Natural killer cell (primary cell): ENCODE data around the gene IRGQ. TPM values are rescaled to one million over a fixed set of nuclear protein-coding genes. Genes with fewer than 3 reads are reported as not detected.

Source experiments
- ATAC-seq, 3 donors: fragments of 150-1000 bp in 2 of 3; fragments of 200-7000 bp in 1 of 3; cut with Tn5 transposase; 1 replicate in 1 of 3; 2 replicates in 2 of 3; pipeline ENCODE4 v1.10.0; 2021; ENCODE audit warnings: mild to moderate bottlenecking in 2 of 3, moderate library complexity in 2 of 3
- DNase-seq, 2 donors: peaks; one replicate each; pipeline versions ENCODE4 v3.0.0 to v3.0.0-alpha.2; 2013 to 2021; ENCODE audit warnings: mixed read lengths in 1 of 2
- H3K27ac ChIP-seq: one replicate; pipeline ENCODE4 v1.5.1; 2013; ENCODE audit warnings: mild to moderate bottlenecking, low read length
- H3K27me3 ChIP-seq: one replicate; pipeline ENCODE4 v1.6.1; 2013; ENCODE audit warnings: low read length; ENCODE audit not compliant: control insufficient read depth, insufficient read depth
- H3K36me3 ChIP-seq: one replicate; pipeline ENCODE4 v1.6.1; 2013; ENCODE audit warnings: low read length; ENCODE audit not compliant: control insufficient read depth, insufficient read depth
- H3K4me1 ChIP-seq: one replicate; pipeline ENCODE4 v1.6.1; 2013; ENCODE audit warnings: low read length; ENCODE audit not compliant: control insufficient read depth, insufficient read depth
- H3K4me3 ChIP-seq: one replicate; pipeline ENCODE4 v1.5.1; 2013; ENCODE audit warnings: low read length
- H3K9me3 ChIP-seq: one replicate; pipeline ENCODE4 v1.6.1; 2013; ENCODE audit warnings: low read length; ENCODE audit not compliant: control insufficient read depth, insufficient read depth
- H3K27ac Mint-ChIP-seq, 2 donors: one replicate each; pipeline ENCODE4 v1.8.0; 2022; ENCODE audit warnings: mild to moderate bottlenecking in 2 of 2, mixed read lengths in 2 of 2, moderate library complexity in 1 of 2
- H3K27me3 Mint-ChIP-seq, 2 donors: one replicate each; pipeline ENCODE4 v1.8.0; 2022; ENCODE audit warnings: low read depth in 2 of 2, mixed read lengths in 2 of 2
- H3K36me3 Mint-ChIP-seq: one replicate; pipeline ENCODE4 v1.8.0; 2022; ENCODE audit warnings: mixed read lengths
- H3K4me1 Mint-ChIP-seq, 2 donors: one replicate each; pipeline ENCODE4 v1.8.0; 2022; ENCODE audit warnings: mixed read lengths in 2 of 2
- H3K4me3 Mint-ChIP-seq: one replicate; pipeline ENCODE4 v1.8.0; 2022; ENCODE audit warnings: mild to moderate bottlenecking, moderate library complexity, mixed read lengths
- H3K9me3 Mint-ChIP-seq, 2 donors: one replicate each; pipeline ENCODE4 v1.8.0; 2022; ENCODE audit warnings: mixed read lengths in 2 of 2
- WGBS: methylation state at CpG from one replicate; pipeline ENCODE4 v1.1.7; 2013; ENCODE audit warnings: missing lambda C conversion rate; ENCODE audit not compliant: insufficient coverage; 5-methylcytosine and 5-hydroxymethylcytosine counted together
- intact Hi-C: fragments of 100-400 bp; cut with micrococcal nuclease; formaldehyde crosslinking; loops from one replicate; pipeline ENCODE4 v1.14.2; 2022
- total RNA-seq, 4 donors: library from RNA; stranded (reverse); fragments of 120-200 nt in 1 of 4; gene quantifications; one replicate each; pipeline versions ENCODE4 v1.2.3 to v1.2.4, GENCODE V29; 2013 to 2022
- TF ChIP-seq, protein P1 (sequence below): fragments of 200-600 bp; IDR thresholded peaks from one replicate; pipeline ENCODE4 v1.8.0; 2022; ENCODE audit warnings: antibody characterized with exemption

Gene IRGQ
- total RNA-seq, 3 donors from 2014 or later (not counting 1 experiment from before 2014, with no cell fraction given) = 28.5 to 43.7 (median 32.2) TPM

DNA sequence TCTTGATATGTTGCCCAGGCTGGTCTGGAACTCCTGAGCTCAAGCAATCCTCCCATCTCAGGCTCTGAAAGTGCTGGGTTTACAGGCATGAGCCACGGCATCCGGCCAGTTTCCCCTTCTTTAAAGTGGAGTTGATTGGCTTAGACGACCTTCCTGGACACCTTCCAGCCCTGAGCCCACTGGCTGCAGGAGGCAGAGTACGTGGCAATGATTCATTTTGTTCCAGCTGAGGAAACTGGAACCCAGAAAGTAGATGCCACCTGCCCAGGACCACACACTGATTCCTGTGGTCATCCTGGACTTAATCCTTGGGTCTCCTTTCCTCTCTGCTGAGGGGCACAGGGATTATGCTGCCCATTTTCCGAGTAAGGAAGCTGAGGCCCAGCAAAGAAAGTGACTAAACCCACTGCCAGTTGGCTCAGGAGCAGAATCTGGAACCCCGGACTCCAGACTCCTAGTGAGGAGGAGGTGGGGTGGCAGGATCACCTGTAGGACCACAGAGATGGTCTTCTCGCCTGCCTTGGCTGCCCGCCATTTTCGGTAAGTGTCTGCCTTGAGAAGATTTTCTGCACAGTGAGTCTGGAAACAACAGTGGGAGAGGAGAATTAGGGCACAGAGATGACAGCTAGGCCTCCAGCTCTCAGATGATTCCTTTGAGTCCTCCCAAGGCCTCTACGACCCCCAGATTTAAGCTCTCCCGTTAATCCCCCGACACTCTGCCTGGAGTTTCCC lies 21.3 kb downstream of the IRGQ start:
- WGBS = 48% methylated on average over 12 of the region's 12 CpGs
- Histone ChIP-seq H3K36me3 (peaks cover 5% of the 10 kb centered on the region), H3K4me1 (peaks cover 22% of the 10 kb centered on the region), H3K27ac (peak overlapping the region; percentile 84), H3K9me3 (no peaks in the 10 kb centered on the region), H3K4me3 (peak overlapping the region; percentile 75), H3K27me3 (no peaks in the 10 kb centered on the region)
- H3K4me1 Mint-ChIP-seq = peaks cover 34 to 40% of the 10 kb centered on the region in 2 donors
- intact Hi-C loops = loop anchor here (1.0 kb wide), 1 partner anchor 22 kb away; the partner anchor contains the start of genes IRGQ and ZNF576
- no peak for DNase-seq
- H3K27ac Mint-ChIP-seq = peak overlapping the region; percentile 97 to 100
- peaks cover 0 to 6% of the 10 kb centered on the region in 2 donors for H3K27me3 Mint-ChIP-seq
- H3K4me3 Mint-ChIP-seq = peak overlapping the region; percentile 96
- TF ChIP-seq, protein P1, sequence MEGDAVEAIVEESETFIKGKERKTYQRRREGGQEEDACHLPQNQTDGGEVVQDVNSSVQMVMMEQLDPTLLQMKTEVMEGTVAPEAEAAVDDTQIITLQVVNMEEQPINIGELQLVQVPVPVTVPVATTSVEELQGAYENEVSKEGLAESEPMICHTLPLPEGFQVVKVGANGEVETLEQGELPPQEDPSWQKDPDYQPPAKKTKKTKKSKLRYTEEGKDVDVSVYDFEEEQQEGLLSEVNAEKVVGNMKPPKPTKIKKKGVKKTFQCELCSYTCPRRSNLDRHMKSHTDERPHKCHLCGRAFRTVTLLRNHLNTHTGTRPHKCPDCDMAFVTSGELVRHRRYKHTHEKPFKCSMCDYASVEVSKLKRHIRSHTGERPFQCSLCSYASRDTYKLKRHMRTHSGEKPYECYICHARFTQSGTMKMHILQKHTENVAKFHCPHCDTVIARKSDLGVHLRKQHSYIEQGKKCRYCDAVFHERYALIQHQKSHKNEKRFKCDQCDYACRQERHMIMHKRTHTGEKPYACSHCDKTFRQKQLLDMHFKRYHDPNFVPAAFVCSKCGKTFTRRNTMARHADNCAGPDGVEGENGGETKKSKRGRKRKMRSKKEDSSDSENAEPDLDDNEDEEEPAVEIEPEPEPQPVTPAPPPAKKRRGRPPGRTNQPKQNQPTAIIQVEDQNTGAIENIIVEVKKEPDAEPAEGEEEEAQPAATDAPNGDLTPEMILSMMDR = no peak
- no peaks in the 10 kb centered on the region for H3K36me3 Mint-ChIP-seq
- ATAC-seq = no peak
- H3K9me3 Mint-ChIP-seq = no peaks in the 10 kb centered on the region

DNA sequence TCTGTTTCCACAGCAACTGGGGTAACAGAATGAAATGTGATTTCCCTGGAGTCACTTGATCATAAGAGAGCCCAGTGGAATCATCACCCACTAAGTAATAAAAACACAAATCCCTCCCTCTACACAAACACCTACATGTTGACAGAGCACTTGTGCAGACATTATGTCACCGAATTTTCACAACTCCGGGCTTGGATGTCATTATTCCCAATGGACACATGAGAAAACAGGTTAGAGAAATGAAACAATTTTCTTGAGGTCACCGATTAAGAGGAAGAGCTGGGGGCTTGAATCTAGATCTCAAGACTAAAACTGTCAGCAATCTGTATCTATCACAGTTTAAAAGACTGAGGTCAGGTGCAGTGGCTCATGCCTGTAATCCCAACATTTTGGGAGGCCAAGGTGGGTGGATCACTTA lies 23.8 kb downstream of the IRGQ start:
- no peak overlapping the region for H3K27ac ChIP-seq
- WGBS = 97% methylated on average over 3 of the region's 3 CpGs
- intact Hi-C loops = no loop called here
- Mint-ChIP-seq H3K27ac (peak overlapping the region; percentile 62 to 74), H3K4me1 (peaks cover 32 to 40% of the 10 kb centered on the region in 2 donors), H3K9me3 (no peaks in the 10 kb centered on the region), H3K27me3 (no peaks in the 10 kb centered on the region), H3K36me3 (no peaks in the 10 kb centered on the region), H3K4me3 (no peak overlapping the region)
- DNase-seq (no peak), ATAC-seq (no peak)
- H3K4me3 ChIP-seq = no peak overlapping the region
- no peaks in the 10 kb centered on the region for H3K27me3 ChIP-seq
- no peaks in the 10 kb centered on the region for H3K9me3 ChIP-seq
- TF ChIP-seq, protein P1 = no peak
- H3K4me1 ChIP-seq = peaks cover 22% of the 10 kb centered on the region
- peaks cover 5% of the 10 kb centered on the region for H3K36me3 ChIP-seq

DNA sequence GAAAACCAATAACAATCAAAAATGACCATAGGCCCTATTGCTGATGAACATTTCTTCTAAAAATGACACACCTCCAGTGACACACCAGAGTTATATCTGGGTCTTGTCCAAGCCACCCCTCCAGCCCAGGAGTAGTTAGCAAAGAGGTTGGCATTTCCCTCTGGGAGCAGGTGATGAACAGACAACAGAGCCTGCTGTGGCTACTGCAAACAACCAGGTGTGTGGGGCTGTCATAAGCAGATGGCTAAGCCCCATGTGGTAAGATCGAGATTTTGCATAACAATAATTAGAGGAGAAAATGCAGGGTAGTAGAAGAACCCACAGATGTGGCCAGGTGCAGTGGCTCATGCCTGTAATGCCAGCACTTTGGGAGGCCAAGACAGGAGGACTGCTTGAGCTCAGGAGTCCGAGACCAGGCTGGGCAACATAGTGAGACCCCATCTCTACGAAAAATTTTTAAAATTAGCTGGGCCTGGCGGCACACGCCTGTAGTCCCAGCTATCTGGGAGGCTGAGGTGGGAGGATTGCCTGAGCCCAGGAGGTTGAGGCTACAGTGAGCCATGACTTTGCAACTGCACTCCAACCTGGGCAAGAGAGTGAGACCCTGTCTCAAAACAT lies 25.7 kb downstream of the IRGQ start:
- H3K27ac ChIP-seq = no peak overlapping the region
- no peaks in the 10 kb centered on the region for H3K9me3 Mint-ChIP-seq

More for the DNA sequence above, 25.7 kb downstream of the IRGQ start:
- peaks cover 5% of the 10 kb centered on the region for H3K36me3 ChIP-seq
- no peaks in the 10 kb centered on the region for H3K27me3 Mint-ChIP-seq
- H3K9me3 ChIP-seq = no peaks in the 10 kb centered on the region
- H3K27ac Mint-ChIP-seq = peak overlapping the region in 1 of 2 donors; percentile 29
- DNase-seq (no peak), ATAC-seq (no peak)
- H3K4me1 Mint-ChIP-seq = peaks cover 28 to 36% of the 10 kb centered on the region in 2 donors
- peaks cover 13% of the 10 kb centered on the region for H3K4me1 ChIP-seq
- intact Hi-C loops = no loop called here
- 70% methylated on average over 5 of the region's 5 CpGs for WGBS
- no peaks in the 10 kb centered on the region for H3K27me3 ChIP-seq
- H3K4me3 Mint-ChIP-seq = peak overlapping the region; percentile 13
- H3K36me3 Mint-ChIP-seq = no peaks in the 10 kb centered on the region
- TF ChIP-seq, protein P1 = no peak
- no peak overlapping the region for H3K4me3 ChIP-seq
